Measurements from ENCODE around the gene TTC28. TPM values are rescaled to one million over a fixed set of nuclear protein-coding genes. Genes with fewer than 3 reads are reported as not detected.

The TTC28 gene
- total RNA-seq, 1 donor from 2014 or later: 70.8 TPM

- Mint-ChIP-seq H3K36me3 (ENCODE audit: low read depth, unreplicated experiment) (no peaks in the 10 kb centered on the region), H3K4me3 (ENCODE audit: unreplicated experiment) (no peak overlapping the region), H3K27me3 (ENCODE audit: unreplicated experiment) (no peaks in the 10 kb centered on the region), H3K9me3 (ENCODE audit: unreplicated experiment) (no peaks in the 10 kb centered on the region), H3K27ac (ENCODE audit: unreplicated experiment) (no peak overlapping the region), H3K4me1 (ENCODE audit: unreplicated experiment) (peaks cover 2% of the 10 kb centered on the region)
- no peak for TF ChIP-seq CTCF (IDR thresholded peaks at IDR 0.05; ENCODE audit: unreplicated experiment)
- DNase-seq (ENCODE audit: low spot score): no peak
Measured at GRCh38 chr22:28229566-28230485, 449.8 kb downstream of the TTC28 start.

GRCh38 chr22:28223826-28224225, 455.8 kb downstream of the TTC28 start:
- Mint-ChIP-seq H3K36me3 (ENCODE audit: low read depth, unreplicated experiment) (no peaks in the 10 kb centered on the region), H3K27ac (ENCODE audit: unreplicated experiment) (no peak overlapping the region), H3K4me1 (ENCODE audit: unreplicated experiment) (no peaks in the 10 kb centered on the region), H3K9me3 (ENCODE audit: unreplicated experiment) (no peaks in the 10 kb centered on the region), H3K4me3 (ENCODE audit: unreplicated experiment) (no peak overlapping the region), H3K27me3 (ENCODE audit: unreplicated experiment) (no peaks in the 10 kb centered on the region)
- TF ChIP-seq CTCF (IDR thresholded peaks at IDR 0.05; ENCODE audit: unreplicated experiment): no peak
- no peak for DNase-seq (ENCODE audit: low spot score)

- H3K4me3 Mint-ChIP-seq (ENCODE audit: unreplicated experiment): no peak overlapping the region
- H3K36me3 Mint-ChIP-seq (ENCODE audit: low read depth, unreplicated experiment): no peaks in the 10 kb centered on the region
- no peak for DNase-seq (ENCODE audit: low spot score)
- no peaks in the 10 kb centered on the region for H3K9me3 Mint-ChIP-seq (ENCODE audit: unreplicated experiment)
- no peaks in the 10 kb centered on the region for H3K27me3 Mint-ChIP-seq (ENCODE audit: unreplicated experiment)
- no peak overlapping the region for H3K27ac Mint-ChIP-seq (ENCODE audit: unreplicated experiment)
- no peaks in the 10 kb centered on the region for H3K4me1 Mint-ChIP-seq (ENCODE audit: unreplicated experiment)
- TF ChIP-seq CTCF (IDR thresholded peaks at IDR 0.05; ENCODE audit: unreplicated experiment): no peak
Measured at GRCh38 chr22:28222976-28223745, 456.5 kb downstream of the TTC28 start.

- Mint-ChIP-seq H3K27me3 (ENCODE audit: unreplicated experiment) (no peaks in the 10 kb centered on the region), H3K36me3 (ENCODE audit: low read depth, unreplicated experiment) (no peaks in the 10 kb centered on the region), H3K4me1 (ENCODE audit: unreplicated experiment) (no peaks in the 10 kb centered on the region), H3K9me3 (ENCODE audit: unreplicated experiment) (no peaks in the 10 kb centered on the region), H3K27ac (ENCODE audit: unreplicated experiment) (no peak overlapping the region), H3K4me3 (ENCODE audit: unreplicated experiment) (no peak overlapping the region)
- TF ChIP-seq CTCF (IDR thresholded peaks at IDR 0.05; ENCODE audit: unreplicated experiment): no peak
- no peak for DNase-seq (ENCODE audit: low spot score)
Measured at GRCh38 chr22:28222571-28222970, 457.1 kb downstream of the TTC28 start.

All from endothelial cell (in vitro differentiated cells).